ENCODE measurements around the gene ACAN. TPM values are rescaled to one million over a fixed set of nuclear protein-coding genes. Genes with fewer than 3 reads are reported as not detected.

The ACAN gene
- total RNA-seq, 1 donor from 2014 or later = 0.13 TPM

DNA sequence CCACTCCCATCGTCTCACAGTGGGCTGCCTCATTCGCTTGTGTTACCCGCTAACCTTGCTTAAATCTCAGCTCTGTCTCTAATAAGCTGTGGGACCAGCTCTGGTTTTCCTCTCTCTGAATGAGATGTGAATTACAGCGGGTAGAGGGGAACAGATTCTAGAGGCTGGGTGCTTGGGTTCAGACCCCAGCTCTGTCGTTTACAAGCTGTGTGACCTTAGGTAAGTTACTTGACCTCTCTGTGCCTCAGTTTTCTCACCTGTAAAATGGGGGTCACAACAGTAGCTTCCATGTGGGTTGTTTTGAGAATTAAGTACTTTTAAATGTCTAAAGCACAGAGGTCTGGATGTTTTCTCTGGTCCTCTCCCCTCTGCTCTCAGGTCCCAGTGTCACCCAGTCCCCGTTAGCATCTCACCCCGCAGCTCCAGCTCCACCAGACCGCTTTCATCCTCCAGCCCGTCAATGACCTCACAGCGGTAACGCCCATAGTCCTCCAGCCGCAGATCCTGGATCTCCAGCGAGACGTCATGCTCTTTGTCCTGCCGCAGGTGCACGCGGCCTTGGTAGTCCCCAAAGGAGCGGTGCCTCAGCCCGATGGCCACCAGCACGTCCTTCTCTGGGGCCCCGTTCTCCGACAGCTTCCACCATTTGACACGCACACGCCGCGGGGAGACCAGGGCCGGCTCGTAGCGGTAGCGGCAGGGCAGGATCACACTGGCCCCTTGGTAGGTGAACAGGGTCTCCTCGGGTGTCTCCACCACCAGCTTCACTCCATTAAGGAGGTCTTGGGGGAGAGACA lies 77.9 kb downstream of the ACAN start:
- Mint-ChIP-seq H3K9me3 (no peaks in the 10 kb centered on the region), H3K4me1 (no peaks in the 10 kb centered on the region), H3K4me3 (no peak overlapping the region), H3K27ac (no peak overlapping the region), H3K36me3 (no peaks in the 10 kb centered on the region), H3K27me3 (ENCODE audit: low read depth) (no peaks in the 10 kb centered on the region)
- TF ChIP-seq, protein P1, sequence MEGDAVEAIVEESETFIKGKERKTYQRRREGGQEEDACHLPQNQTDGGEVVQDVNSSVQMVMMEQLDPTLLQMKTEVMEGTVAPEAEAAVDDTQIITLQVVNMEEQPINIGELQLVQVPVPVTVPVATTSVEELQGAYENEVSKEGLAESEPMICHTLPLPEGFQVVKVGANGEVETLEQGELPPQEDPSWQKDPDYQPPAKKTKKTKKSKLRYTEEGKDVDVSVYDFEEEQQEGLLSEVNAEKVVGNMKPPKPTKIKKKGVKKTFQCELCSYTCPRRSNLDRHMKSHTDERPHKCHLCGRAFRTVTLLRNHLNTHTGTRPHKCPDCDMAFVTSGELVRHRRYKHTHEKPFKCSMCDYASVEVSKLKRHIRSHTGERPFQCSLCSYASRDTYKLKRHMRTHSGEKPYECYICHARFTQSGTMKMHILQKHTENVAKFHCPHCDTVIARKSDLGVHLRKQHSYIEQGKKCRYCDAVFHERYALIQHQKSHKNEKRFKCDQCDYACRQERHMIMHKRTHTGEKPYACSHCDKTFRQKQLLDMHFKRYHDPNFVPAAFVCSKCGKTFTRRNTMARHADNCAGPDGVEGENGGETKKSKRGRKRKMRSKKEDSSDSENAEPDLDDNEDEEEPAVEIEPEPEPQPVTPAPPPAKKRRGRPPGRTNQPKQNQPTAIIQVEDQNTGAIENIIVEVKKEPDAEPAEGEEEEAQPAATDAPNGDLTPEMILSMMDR (IDR thresholded peaks at IDR 0.05; ENCODE audit: unreplicated experiment) = no peak
- no peak for DNase-seq (ENCODE audit: low spot score in 2 of 2, unreplicated experiment in 2 of 2)

DNA sequence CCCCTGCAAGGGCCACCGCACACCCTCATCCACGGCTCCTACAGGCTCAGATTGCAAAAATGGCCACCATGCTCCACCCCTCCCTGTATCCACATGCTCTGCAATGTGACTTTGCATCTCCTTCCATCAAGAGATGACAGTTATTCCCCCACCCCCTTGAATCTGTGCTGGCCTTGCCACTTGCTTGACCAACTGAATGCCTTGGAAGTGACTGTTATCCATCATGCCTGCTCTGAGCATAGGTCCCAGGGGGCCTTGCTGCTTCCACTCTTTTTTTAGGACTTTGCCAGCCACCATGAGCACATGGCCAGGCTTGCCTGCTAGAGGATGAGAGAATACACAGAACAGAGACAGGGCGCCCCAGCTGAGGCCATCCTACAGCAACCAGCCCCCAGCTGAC lies 78.5 kb downstream of the ACAN start:
- no peaks in the 10 kb centered on the region for H3K27me3 Mint-ChIP-seq (ENCODE audit: low read depth)
- DNase-seq (ENCODE audit: low spot score in 2 of 2, unreplicated experiment in 2 of 2) = no peak
- H3K9me3 Mint-ChIP-seq = no peaks in the 10 kb centered on the region
- H3K4me1 Mint-ChIP-seq = no peaks in the 10 kb centered on the region
- H3K4me3 Mint-ChIP-seq = no peak overlapping the region
- TF ChIP-seq, protein P1 (IDR thresholded peaks at IDR 0.05; ENCODE audit: unreplicated experiment) = no peak
- no peak overlapping the region for H3K27ac Mint-ChIP-seq
- H3K36me3 Mint-ChIP-seq = no peaks in the 10 kb centered on the region

DNA sequence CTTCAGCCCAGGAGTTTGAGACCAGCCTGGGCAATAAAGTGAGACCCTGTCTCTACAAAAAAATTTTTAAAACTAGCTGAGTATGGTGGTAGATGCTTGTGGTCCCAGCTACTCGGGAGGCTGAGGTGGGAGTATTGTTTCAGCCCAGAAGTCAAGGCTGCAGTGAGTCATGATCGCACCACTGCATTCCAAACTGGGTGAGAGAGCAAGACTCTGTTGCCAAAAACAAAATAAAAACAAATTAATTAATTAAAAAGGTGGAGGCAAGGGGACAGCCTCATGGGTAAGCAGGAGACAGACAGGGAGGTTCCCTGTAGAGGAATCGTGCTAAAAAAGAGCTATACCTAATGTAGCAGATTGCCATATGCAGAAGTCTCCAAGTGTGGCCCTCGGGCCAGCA lies 79.5 kb downstream of the ACAN start:
- Mint-ChIP-seq H3K4me1 (no peaks in the 10 kb centered on the region), H3K27ac (no peak overlapping the region), H3K4me3 (no peak overlapping the region), H3K27me3 (ENCODE audit: low read depth) (no peaks in the 10 kb centered on the region), H3K36me3 (no peaks in the 10 kb centered on the region), H3K9me3 (no peaks in the 10 kb centered on the region)
- DNase-seq (ENCODE audit: low spot score in 2 of 2, unreplicated experiment in 2 of 2) = no peak
- TF ChIP-seq, protein P1 (IDR thresholded peaks at IDR 0.05; ENCODE audit: unreplicated experiment) = no peak

DNA sequence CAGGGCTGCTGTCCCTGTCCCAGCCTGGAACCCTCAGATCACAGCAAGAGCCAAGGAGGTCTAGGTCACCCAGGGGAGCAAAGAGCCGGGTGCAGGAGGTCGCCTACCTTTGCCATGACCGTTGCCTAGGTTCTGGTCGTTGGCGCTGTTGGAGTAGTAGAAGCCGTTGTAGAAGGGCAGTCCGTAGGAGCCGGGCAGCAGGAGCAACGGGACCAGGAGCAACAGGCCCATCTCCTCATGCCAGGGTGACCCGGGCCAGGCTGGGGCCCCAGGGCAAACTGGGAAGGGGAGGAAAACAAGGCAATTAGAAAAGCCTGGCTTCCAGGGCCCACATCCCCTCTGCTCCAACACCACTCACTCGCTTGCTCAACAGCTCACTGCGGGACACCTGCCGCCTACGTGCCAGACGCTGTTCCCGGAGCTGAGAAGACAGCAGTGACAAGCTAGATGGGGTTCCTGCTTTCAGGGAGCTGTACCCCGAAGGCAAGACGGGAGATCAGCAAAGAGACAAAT lies 83.9 kb downstream of the ACAN start:
- H3K27ac Mint-ChIP-seq = no peak overlapping the region
- TF ChIP-seq, protein P1 (IDR thresholded peaks at IDR 0.05; ENCODE audit: unreplicated experiment) = no peak
- H3K4me3 Mint-ChIP-seq = no peak overlapping the region
- no peak for DNase-seq (ENCODE audit: low spot score in 2 of 2, unreplicated experiment in 2 of 2)
- H3K27me3 Mint-ChIP-seq (ENCODE audit: low read depth) = no peaks in the 10 kb centered on the region
- no peaks in the 10 kb centered on the region for H3K4me1 Mint-ChIP-seq
- no peaks in the 10 kb centered on the region for H3K9me3 Mint-ChIP-seq
- no peaks in the 10 kb centered on the region for H3K36me3 Mint-ChIP-seq

DNA sequence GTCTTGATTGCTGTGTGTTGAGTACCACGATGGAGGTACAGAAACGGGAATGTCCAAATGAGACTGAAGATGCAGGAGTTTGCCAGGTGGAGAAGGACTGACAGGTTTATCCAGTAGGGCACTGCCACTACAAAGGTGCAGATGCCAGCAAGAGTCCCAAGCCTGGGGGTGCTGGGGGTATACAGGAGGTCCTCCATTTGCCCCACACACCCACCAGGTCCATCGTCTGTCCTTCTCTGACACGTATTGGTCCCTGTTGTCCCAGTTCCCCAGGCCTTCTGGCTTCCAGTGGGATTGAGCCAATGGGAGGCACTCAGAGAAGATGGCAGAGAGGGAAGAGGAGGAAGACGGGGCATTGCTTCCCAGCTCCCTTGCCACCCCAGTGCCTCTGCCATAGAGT lies 85.5 kb downstream of the ACAN start:
- H3K4me3 Mint-ChIP-seq = no peak overlapping the region
- no peaks in the 10 kb centered on the region for H3K36me3 Mint-ChIP-seq

More for the DNA sequence above, 85.5 kb downstream of the ACAN start:
- no peaks in the 10 kb centered on the region for H3K4me1 Mint-ChIP-seq
- DNase-seq (ENCODE audit: low spot score in 2 of 2, unreplicated experiment in 2 of 2) = no peak
- H3K27me3 Mint-ChIP-seq (ENCODE audit: low read depth) = peaks cover 7% of the 10 kb centered on the region
- H3K9me3 Mint-ChIP-seq = no peaks in the 10 kb centered on the region
- H3K27ac Mint-ChIP-seq = no peak overlapping the region
- TF ChIP-seq, protein P1 (IDR thresholded peaks at IDR 0.05; ENCODE audit: unreplicated experiment) = no peak
